Activated CD4-positive, alpha-beta T cell treated with anti-CD3 and anti-CD28 coated beads, Interleukin-2, amount 10 ng/mL, durations not matched to agents 24 days and 14 days (primary cell): ENCODE measurements around the gene NPIPB2. TPM values are rescaled to one million over a fixed set of nuclear protein-coding genes. Genes with fewer than 3 reads are reported as not detected.

Experiments
- DNase-seq: peaks from one replicate; pipeline ENCODE4 v3.0.0; 2022
- H3K27ac Mint-ChIP-seq: one replicate; pipeline ENCODE4 v1.8.0; 2022; ENCODE audit warnings: mild to moderate bottlenecking, mixed read lengths
- H3K27me3 Mint-ChIP-seq: one replicate; pipeline ENCODE4 v1.8.0; 2022; ENCODE audit warnings: mixed read lengths
- H3K36me3 Mint-ChIP-seq: one replicate; pipeline ENCODE4 v1.8.0; 2022; ENCODE audit warnings: low read depth, mild to moderate bottlenecking, mixed read lengths
- H3K4me1 Mint-ChIP-seq: one replicate; pipeline ENCODE4 v1.8.0; 2021; ENCODE audit warnings: mixed read lengths
- H3K4me3 Mint-ChIP-seq: one replicate; pipeline ENCODE4 v1.8.0; 2022; ENCODE audit warnings: mild to moderate bottlenecking, moderate library complexity, mixed read lengths
- H3K9me3 Mint-ChIP-seq: one replicate; pipeline ENCODE4 v1.8.0; 2021; ENCODE audit warnings: mixed read lengths
- intact Hi-C: fragments of 100-400 bp; cut with micrococcal nuclease; formaldehyde crosslinking; loops from one replicate; pipeline ENCODE4 v1.15.1; 2023
- total RNA-seq: library from RNA; stranded (reverse); gene quantifications from 2 replicates; pipeline ENCODE4 v1.2.3, GENCODE V29; 2022

Gene NPIPB2
- total RNA-seq, 1 donor from 2014 or later: 17.3 TPM

DNA sequence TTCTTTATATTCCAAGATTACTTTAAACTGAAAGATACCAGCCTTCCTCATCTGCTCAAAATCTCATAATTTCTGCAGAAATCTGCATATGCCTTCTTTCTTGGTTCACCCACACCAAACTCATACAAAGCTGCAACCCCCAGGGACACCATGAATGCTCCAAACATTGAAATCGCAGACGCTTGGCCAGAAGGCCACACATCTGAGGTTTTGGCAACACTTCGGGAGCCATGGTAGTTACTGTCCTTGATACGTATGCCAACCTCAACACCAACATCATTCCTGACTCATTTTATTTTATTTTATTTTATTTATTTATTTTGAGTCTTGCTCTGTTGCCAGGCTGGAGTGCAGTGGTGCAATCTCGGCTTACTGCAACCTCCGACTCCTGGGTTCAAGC is 37.9 kb downstream of the NPIPB2 start:
- no peak for DNase-seq
- H3K4me3 Mint-ChIP-seq: no peak overlapping the region
- intact Hi-C loops: loop anchor here (5.0 kb wide), 1 partner anchor 73 kb away; the partner anchor contains the start of gene SNX29
- peaks cover 44% of the 10 kb centered on the region for H3K36me3 Mint-ChIP-seq
- H3K4me1 Mint-ChIP-seq: peaks cover 31% of the 10 kb centered on the region
- H3K9me3 Mint-ChIP-seq: no peaks in the 10 kb centered on the region
- no peaks in the 10 kb centered on the region for H3K27me3 Mint-ChIP-seq
- peak overlapping the region; percentile 67 for H3K27ac Mint-ChIP-seq

DNA sequence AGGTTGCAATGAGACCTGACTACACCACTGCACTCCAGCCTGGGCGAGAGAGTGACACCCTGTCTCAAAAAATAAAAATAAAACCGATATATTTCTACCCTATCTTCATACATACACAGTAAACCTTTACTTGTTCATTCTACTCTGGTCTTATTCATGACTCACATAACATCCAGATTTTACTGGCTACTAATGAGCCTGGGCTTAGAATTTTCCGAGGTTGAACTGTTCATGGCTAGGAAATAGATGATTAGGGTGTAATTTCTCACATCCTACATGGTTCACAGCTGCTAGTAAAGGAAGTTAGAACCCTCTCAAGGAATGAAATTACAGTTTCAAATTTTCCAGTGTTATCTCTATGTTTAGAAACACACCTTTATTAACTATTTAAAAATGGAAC is 40.8 kb downstream of the NPIPB2 start:
- intact Hi-C loops: loop anchor here (5.0 kb wide), 1 partner anchor 76 kb away; the partner anchor contains the start of gene SNX29
- H3K4me3 Mint-ChIP-seq: no peak overlapping the region
- DNase-seq: no peak
- peaks cover 36% of the 10 kb centered on the region for H3K36me3 Mint-ChIP-seq
- peak overlapping the region; percentile 29 for H3K27ac Mint-ChIP-seq
- H3K4me1 Mint-ChIP-seq: peaks cover 30% of the 10 kb centered on the region
- H3K9me3 Mint-ChIP-seq: no peaks in the 10 kb centered on the region
- no peaks in the 10 kb centered on the region for H3K27me3 Mint-ChIP-seq

DNA sequence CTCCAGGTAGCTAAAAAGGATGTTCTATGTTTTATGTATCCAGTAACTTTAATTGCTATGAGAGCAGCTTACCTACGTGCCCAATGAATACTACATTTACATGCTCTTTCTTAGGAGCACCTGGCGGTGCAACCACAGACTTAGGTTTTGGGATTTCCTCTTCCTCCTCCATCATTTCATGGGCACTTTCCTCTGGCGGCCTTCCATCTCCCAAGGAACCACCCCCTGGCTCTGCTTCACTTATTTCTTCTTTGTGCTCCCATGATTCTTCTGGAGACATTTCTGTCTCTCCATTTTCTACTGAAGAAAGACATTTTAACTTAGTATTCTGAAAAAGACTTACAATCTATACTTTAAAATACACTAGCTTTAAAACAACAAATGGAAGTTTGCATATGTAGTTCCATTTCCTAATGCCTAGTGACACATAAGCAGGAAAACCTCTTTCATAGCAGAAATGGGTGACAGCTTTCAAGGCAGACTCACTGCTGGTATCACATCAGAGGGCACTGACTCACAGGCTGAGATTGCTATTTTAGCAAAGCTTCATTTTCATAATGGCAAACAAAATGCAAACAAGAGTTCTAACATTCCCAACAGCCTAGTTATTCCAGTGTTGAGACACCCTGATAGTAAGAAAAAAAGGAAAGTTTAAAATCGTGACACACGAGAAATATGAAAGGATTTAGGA is 45.2 kb downstream of the NPIPB2 start:
- DNase-seq: no peak
- Mint-ChIP-seq H3K27ac (peak overlapping the region; percentile 58), H3K27me3 (no peaks in the 10 kb centered on the region), H3K9me3 (no peaks in the 10 kb centered on the region), H3K4me1 (peaks cover 24% of the 10 kb centered on the region), H3K4me3 (no peak overlapping the region), H3K36me3 (peaks cover 41% of the 10 kb centered on the region)
- intact Hi-C loops: no loop called here

DNA sequence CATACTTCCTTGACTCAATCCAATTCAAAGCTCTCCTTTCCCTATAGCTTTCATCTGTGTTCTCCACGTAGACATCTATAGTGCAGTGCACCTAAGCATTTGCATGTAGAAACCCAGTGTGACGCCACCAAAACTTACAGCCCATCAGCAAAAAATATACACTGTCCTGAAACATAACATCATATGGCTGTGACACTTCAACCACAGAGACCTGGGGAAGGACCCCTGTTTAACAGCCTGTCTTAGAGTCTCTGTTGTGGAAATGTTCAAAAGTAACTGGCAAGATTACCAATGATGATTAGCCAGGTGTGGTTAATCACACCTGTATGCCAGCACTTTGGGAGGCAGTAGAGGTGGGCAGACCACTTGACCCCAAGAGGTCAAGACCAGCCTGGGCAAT is 48.3 kb downstream of the NPIPB2 start:
- Mint-ChIP-seq H3K9me3 (no peaks in the 10 kb centered on the region), H3K27me3 (no peaks in the 10 kb centered on the region), H3K36me3 (peaks cover 46% of the 10 kb centered on the region), H3K27ac (no peak overlapping the region), H3K4me3 (no peak overlapping the region), H3K4me1 (peaks cover 11% of the 10 kb centered on the region)
- no peak for DNase-seq
- intact Hi-C loops: no loop called here

DNA sequence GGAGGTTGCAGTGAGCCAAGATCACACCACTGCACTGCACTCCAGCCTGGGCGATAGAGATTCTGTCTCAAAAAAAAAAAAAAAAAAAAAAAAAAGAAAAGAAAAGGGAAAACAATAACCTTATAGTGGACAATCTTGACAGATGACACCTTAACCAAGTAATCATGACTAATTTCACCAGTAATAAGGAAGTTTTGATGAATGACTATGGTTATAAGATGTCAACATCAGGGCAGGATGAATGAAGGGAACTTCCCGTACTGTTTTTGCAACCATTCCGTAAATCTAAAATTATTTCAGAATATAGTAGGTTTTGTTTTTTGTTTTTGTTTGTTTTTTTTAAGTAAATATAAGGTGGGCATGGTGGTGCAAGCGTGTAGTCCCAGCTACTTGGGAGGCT is 49.1 kb downstream of the NPIPB2 start:
- Mint-ChIP-seq H3K9me3 (no peaks in the 10 kb centered on the region), H3K4me1 (peaks cover 7% of the 10 kb centered on the region), H3K27ac (no peak overlapping the region), H3K36me3 (peaks cover 49% of the 10 kb centered on the region), H3K4me3 (no peak overlapping the region), H3K27me3 (no peaks in the 10 kb centered on the region)
- DNase-seq: no peak
- intact Hi-C loops: no loop called here

DNA sequence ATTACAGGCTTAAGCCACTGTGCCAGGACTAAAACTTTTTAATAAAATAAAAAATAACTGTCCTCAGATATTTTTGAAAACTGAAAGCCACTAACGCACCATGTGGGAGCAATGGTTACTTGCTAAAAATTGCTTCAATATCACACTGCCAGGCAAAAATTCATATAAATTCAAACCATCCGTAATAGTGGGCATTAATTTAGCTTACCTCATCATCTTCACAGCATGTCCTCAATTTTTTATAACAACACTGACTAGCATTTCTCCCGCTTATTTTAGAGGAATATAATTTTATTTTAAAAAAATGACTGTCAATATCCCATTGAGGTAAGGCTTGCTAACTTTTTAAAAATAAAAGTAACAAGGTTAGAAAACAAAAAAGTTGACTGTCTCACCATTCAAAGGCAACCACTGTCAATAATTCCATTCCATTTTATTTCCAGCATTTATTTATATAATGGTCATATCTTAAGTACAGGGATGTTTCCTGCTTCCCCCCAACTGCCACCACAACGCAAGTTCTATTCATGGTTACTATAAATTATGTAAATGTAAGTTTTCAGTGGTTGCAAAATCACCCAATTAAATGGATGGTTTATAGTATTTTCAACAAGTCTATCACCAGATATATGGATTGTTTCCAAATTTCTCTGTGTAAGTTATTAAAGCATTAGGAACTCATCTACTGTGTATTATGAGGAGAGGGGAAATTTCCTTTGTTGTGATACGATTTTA is 51.4 kb downstream of the NPIPB2 start:
- peaks cover 55% of the 10 kb centered on the region for H3K36me3 Mint-ChIP-seq
- no peaks in the 10 kb centered on the region for H3K9me3 Mint-ChIP-seq
- H3K27me3 Mint-ChIP-seq: no peaks in the 10 kb centered on the region
- no peak overlapping the region for H3K4me3 Mint-ChIP-seq
- DNase-seq: no peak
- intact Hi-C loops: no loop called here
- no peak overlapping the region for H3K27ac Mint-ChIP-seq
- H3K4me1 Mint-ChIP-seq: peaks cover 2% of the 10 kb centered on the region

DNA sequence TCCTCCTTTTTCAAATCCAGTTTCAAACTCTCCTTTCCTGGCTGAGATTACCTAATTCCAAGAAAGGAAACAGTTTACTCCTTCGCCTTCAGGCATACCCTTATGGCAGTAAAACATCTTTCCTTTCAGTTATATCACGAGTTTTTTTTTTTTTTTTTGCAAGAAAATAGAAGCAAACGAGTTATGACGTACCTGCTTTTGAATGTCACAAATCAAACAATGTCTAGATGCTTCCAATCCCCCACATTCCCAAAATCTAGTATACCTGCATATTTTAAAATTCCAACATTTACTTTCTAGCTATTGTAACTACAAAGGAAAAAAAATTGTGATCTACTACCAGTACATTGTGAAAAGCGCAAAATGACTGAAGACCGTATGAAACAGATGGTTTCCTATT is 55.0 kb downstream of the NPIPB2 start:
- intact Hi-C loops: no loop called here
- DNase-seq: no peak
- no peaks in the 10 kb centered on the region for H3K9me3 Mint-ChIP-seq
- H3K4me3 Mint-ChIP-seq: no peak overlapping the region
- H3K27me3 Mint-ChIP-seq: no peaks in the 10 kb centered on the region
- H3K4me1 Mint-ChIP-seq: no peaks in the 10 kb centered on the region
- peaks cover 53% of the 10 kb centered on the region for H3K36me3 Mint-ChIP-seq
- peak overlapping the region; percentile 9 for H3K27ac Mint-ChIP-seq

DNA sequence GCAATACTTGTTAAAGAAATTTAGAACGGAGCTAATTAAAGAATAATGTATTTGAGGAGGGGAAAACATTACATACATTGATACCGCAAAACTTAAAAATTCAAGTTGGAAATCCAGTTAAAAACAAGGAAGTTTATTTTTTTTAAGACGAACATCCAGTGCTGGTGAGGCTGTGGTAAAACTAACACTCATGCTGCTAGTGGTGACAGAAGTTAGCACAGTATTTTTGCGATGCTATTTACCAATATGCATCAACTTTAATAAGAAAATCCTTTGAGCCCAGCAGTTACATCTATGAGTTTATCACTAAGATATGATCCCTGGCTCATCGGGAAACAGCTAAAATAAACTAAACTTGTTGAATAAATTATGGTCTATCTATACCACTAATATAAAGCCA is 57.8 kb downstream of the NPIPB2 start:
- no peak for DNase-seq
- peaks cover 63% of the 10 kb centered on the region for H3K36me3 Mint-ChIP-seq

DNA sequence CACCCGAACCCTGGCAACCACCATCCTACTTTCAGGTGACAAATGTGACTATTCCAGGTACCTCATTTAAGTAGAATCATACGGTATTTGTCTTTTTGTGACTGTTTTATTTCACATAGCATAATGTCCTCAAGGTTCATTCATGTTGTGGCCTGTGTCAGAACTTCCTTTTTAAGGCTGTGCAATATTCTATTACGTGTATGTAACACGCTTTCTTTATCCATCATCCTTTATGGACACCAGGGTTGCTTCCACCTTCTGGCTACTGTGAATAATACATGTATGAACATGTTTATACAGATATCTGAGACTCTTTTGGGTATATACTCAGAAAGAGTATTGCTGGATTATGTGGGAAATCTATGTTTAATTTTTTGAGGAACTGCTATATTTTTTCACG is 61.8 kb downstream of the NPIPB2 start:
- Mint-ChIP-seq H3K27me3 (no peaks in the 10 kb centered on the region), H3K4me1 (peaks cover 2% of the 10 kb centered on the region), H3K9me3 (no peaks in the 10 kb centered on the region), H3K36me3 (peaks cover 55% of the 10 kb centered on the region), H3K27ac (no peak overlapping the region), H3K4me3 (no peak overlapping the region)
- DNase-seq: no peak
- intact Hi-C loops: no loop called here

More for the DNA sequence above, 57.8 kb downstream of the NPIPB2 start:
- no peak overlapping the region for H3K27ac Mint-ChIP-seq
- intact Hi-C loops: no loop called here
- peaks cover 2% of the 10 kb centered on the region for H3K4me1 Mint-ChIP-seq
- H3K4me3 Mint-ChIP-seq: no peak overlapping the region
- H3K27me3 Mint-ChIP-seq: no peaks in the 10 kb centered on the region
- H3K9me3 Mint-ChIP-seq: no peaks in the 10 kb centered on the region

DNA sequence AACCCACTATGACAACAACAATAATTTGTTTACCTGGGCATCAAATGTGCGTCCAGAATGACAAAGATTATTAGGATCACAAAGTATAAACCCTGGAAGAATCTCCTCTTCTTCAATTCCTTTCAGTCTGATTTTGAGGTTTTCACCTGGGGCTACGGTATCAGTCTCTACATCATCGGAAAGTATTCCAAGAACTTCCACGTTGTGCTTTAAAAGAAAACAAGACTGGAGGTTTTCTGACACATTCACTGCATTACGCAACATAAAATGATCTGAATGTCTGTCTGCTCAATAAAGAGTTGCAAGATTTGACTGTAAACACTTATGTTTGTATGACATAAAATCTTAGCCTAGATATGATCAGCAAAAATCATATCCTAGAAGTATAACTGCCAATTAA is 64.5 kb downstream of the NPIPB2 start:
- Mint-ChIP-seq H3K36me3 (peaks cover 63% of the 10 kb centered on the region), H3K9me3 (no peaks in the 10 kb centered on the region), H3K4me1 (peaks cover 2% of the 10 kb centered on the region), H3K27ac (no peak overlapping the region), H3K4me3 (no peak overlapping the region), H3K27me3 (no peaks in the 10 kb centered on the region)
- DNase-seq: no peak
- intact Hi-C loops: no loop called here

Other genes with a start within 250 kb of the NPIPB2 start
- gene TXNDC11, start 199.2 kb downstream of the NPIPB2 start, total RNA-seq: 41.7 and 43.6 TPM in 2 replicates
- gene ZC3H7A, start 144.8 kb downstream of the NPIPB2 start, total RNA-seq: 58.3 and 64.1 TPM in 2 replicates
- 375 and 379 TPM in 2 replicates for gene RSL1D1, start 90.5 kb downstream of the NPIPB2 start, total RNA-seq
- gene GSPT1, start 26.1 kb downstream of the NPIPB2 start, total RNA-seq: 212 and 224 TPM in 2 replicates
- gene TNFRSF17, start 23.2 kb upstream of the NPIPB2 start, total RNA-seq: not detected in 2 replicates
- 11.8 and 12.1 TPM in 2 replicates for gene SNX29, start 34.7 kb upstream of the NPIPB2 start, total RNA-seq